Fibroblast of lung (primary cell): ENCODE results near the gene WDR37. TPM values are rescaled to one million over a fixed set of nuclear protein-coding genes. Genes with fewer than 3 reads are reported as not detected.

ENCODE experiments used
- DNase-seq, 2 donors: peaks; one replicate each; pipeline versions ENCODE4 v3.0.0 to v3.0.0-alpha.2; 2010; ENCODE audit warnings: low read depth in 2 of 2
- H2AFZ ChIP-seq: 2 replicates; pipeline ENCODE4 v1.5.1; 2012; ENCODE audit warnings: low read length, control low read depth, inconsistent platforms
- H3K27ac ChIP-seq: 2 replicates; pipeline ENCODE4 v1.5.1; 2011; ENCODE audit warnings: low read length, control low read depth; ENCODE audit not compliant: insufficient read depth
- H3K27me3 ChIP-seq: 2 replicates; pipeline ENCODE4 v1.5.1; 2011; ENCODE audit warnings: mild to moderate bottlenecking, low read length; ENCODE audit not compliant: control insufficient read depth, insufficient read depth
- H3K36me3 ChIP-seq: 2 replicates; pipeline ENCODE4 v1.5.1; 2011; ENCODE audit warnings: low read length; ENCODE audit not compliant: control insufficient read depth, insufficient read depth
- H3K4me1 ChIP-seq: 2 replicates; pipeline ENCODE4 v1.5.1; 2011; ENCODE audit warnings: low read length; ENCODE audit not compliant: control insufficient read depth, insufficient read depth; ENCODE audit errors: extremely low read depth
- H3K4me2 ChIP-seq: 2 replicates; pipeline ENCODE4 v1.5.1; 2011; ENCODE audit warnings: low read length, control low read depth; ENCODE audit not compliant: insufficient read depth; ENCODE audit errors: extremely low read depth
- H3K4me3 ChIP-seq, 4 experiments: fragments of 200-600 bp in 1 of 4; sonication (generic) in 1 of 4; replicated peaks in 1 of 4; 2 replicates each; pipeline ENCODE4 v1.5.1; 2011 to 2016; ENCODE audit warnings: low read length in 4 of 4, low read depth in 3 of 4, mild to moderate bottlenecking in 3 of 4, control low read depth in 2 of 4, inconsistent platforms in 1 of 4, mixed read lengths in 1 of 4; ENCODE audit not compliant: insufficient read depth in 1 of 4; ENCODE audit errors: control extremely low read depth in 1 of 4
- H3K79me2 ChIP-seq: 2 replicates; pipeline ENCODE4 v1.5.1; 2012; ENCODE audit warnings: mild to moderate bottlenecking, low read length, inconsistent platforms; ENCODE audit not compliant: control insufficient read depth, insufficient read depth
- H3K9ac ChIP-seq: 2 replicates; pipeline ENCODE4 v1.5.1; 2011; ENCODE audit warnings: mild to moderate bottlenecking, low read length, control low read depth; ENCODE audit not compliant: insufficient read depth
- H3K9me3 ChIP-seq: 2 replicates; pipeline ENCODE4 v1.5.1; 2012; ENCODE audit warnings: low read depth, low read length; ENCODE audit not compliant: control insufficient read depth, insufficient read depth
- H4K20me1 ChIP-seq: 2 replicates; pipeline ENCODE4 v1.5.1; 2011; ENCODE audit warnings: low read length; ENCODE audit not compliant: control insufficient read depth, insufficient read depth; ENCODE audit errors: extremely low read depth
- EZH2 ChIP-seq: IDR thresholded peaks from 2 replicates; pipeline ENCODE4 v1.5.1; 2012; ENCODE audit warnings: low read length, control low read depth, mild to moderate bottlenecking; ENCODE audit errors: missing control alignments
- polyA plus RNA-seq, 2 donors: library from polyadenylated mRNA; depleted of rRNA in 1 of 2; stranded (reverse) in 1 of 2; unstranded in 1 of 2; fragments of >200 nt; gene quantifications; 2 replicates each; pipeline ENCODE4 v1.2.1, GENCODE V29; 2011 to 2012; ENCODE audit warnings: missing spikeins in 1 of 2
- total RNA-seq: library from RNA; depleted of rRNA; stranded (reverse); fragments of >200 nt; gene quantifications from 2 replicates; pipeline ENCODE4 v1.2.1, GENCODE V29; 2014
- TF ChIP-seq, protein P1 (sequence below), 2 donors: IDR thresholded peaks in 1 of 2; conservative IDR thresholded peaks in 1 of 2; 1 replicate in 1 of 2; 2 replicates in 1 of 2; pipeline ENCODE4 v1.5.1; 2011 to 2012; ENCODE audit warnings: low read length in 2 of 2, control low read depth in 1 of 2, inconsistent platforms in 1 of 2, low read depth in 1 of 2, mild to moderate bottlenecking in 1 of 2

WDR37 gene
- total and polyA plus RNA-seq, 2 donors (not counting 1 experiment from before 2014, with no cell fraction given) = 13.0 to 15.8 TPM

GRCh38 chr10:1126461-1126860, 70.3 kb downstream of the WDR37 start:
- no peaks in the 10 kb centered on the region for H4K20me1 ChIP-seq
- H3K27ac ChIP-seq = no peak overlapping the region
- no peak for DNase-seq
- H3K36me3 ChIP-seq = peaks cover 22% of the 10 kb centered on the region
- H3K4me1 ChIP-seq = no peaks in the 10 kb centered on the region
- no peaks in the 10 kb centered on the region for H3K27me3 ChIP-seq
- H3K9ac ChIP-seq = no peak overlapping the region
- H3K9me3 ChIP-seq = no peaks in the 10 kb centered on the region
- no peak overlapping the region for H2AFZ ChIP-seq
- no peak overlapping the region for H3K4me2 ChIP-seq
- H3K4me3 ChIP-seq = no peak overlapping the region
- no peaks in the 10 kb centered on the region for H3K79me2 ChIP-seq
- TF ChIP-seq EZH2 = no peak
- TF ChIP-seq, protein P1, sequence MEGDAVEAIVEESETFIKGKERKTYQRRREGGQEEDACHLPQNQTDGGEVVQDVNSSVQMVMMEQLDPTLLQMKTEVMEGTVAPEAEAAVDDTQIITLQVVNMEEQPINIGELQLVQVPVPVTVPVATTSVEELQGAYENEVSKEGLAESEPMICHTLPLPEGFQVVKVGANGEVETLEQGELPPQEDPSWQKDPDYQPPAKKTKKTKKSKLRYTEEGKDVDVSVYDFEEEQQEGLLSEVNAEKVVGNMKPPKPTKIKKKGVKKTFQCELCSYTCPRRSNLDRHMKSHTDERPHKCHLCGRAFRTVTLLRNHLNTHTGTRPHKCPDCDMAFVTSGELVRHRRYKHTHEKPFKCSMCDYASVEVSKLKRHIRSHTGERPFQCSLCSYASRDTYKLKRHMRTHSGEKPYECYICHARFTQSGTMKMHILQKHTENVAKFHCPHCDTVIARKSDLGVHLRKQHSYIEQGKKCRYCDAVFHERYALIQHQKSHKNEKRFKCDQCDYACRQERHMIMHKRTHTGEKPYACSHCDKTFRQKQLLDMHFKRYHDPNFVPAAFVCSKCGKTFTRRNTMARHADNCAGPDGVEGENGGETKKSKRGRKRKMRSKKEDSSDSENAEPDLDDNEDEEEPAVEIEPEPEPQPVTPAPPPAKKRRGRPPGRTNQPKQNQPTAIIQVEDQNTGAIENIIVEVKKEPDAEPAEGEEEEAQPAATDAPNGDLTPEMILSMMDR (conservative IDR thresholded peaks at IDR 0.05 in 1 of 2, IDR thresholded peaks at IDR 0.05 in 1 of 2; ENCODE audit: low read depth in 1 of 2, low read length in 2 of 2) = no peak

DNA sequence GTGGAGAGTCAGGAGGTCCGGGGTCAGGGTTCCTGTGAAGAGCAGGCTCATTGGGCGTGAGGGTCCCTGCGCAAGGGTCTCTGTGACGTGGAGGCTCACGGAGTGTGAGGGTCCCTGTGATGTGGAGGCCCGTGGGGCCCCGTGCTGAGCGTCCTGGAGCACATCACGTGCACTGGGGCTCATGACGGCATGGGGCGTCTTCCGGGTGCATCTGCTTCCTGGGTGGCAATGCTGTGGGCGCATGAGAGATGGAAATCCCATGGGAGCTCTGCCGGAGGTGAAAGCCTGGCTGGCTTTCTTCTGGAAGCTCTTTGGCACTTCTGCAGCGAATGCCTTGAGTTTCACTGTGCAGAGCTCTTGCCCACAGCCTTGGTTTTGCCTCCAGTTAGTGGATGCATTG, 71.4 kb downstream of the WDR37 start:
- no peaks in the 10 kb centered on the region for H3K9me3 ChIP-seq
- H2AFZ ChIP-seq = no peak overlapping the region
- peaks cover 16% of the 10 kb centered on the region for H3K36me3 ChIP-seq
- H3K27me3 ChIP-seq = no peaks in the 10 kb centered on the region
- no peak overlapping the region for H3K27ac ChIP-seq
- TF ChIP-seq, protein P1 (conservative IDR thresholded peaks at IDR 0.05 in 1 of 2, IDR thresholded peaks at IDR 0.05 in 1 of 2; ENCODE audit: low read depth in 1 of 2, low read length in 2 of 2) = no peak
- TF ChIP-seq EZH2 = no peak
- no peaks in the 10 kb centered on the region for H3K79me2 ChIP-seq
- H3K4me1 ChIP-seq = no peaks in the 10 kb centered on the region
- H3K4me2 ChIP-seq = no peak overlapping the region
- H3K4me3 ChIP-seq = no peak overlapping the region
- H3K9ac ChIP-seq = no peak overlapping the region
- no peaks in the 10 kb centered on the region for H4K20me1 ChIP-seq
- DNase-seq = no peak

GRCh38 chr10:1128115-1128514, 71.9 kb downstream of the WDR37 start:
- Histone ChIP-seq H3K79me2 (no peaks in the 10 kb centered on the region), H3K4me3 (no peak overlapping the region), H3K9me3 (no peaks in the 10 kb centered on the region), H3K9ac (no peak overlapping the region), H2AFZ (no peak overlapping the region), H3K36me3 (peaks cover 16% of the 10 kb centered on the region), H3K4me2 (no peak overlapping the region), H4K20me1 (no peaks in the 10 kb centered on the region), H3K27me3 (no peaks in the 10 kb centered on the region), H3K27ac (no peak overlapping the region), H3K4me1 (no peaks in the 10 kb centered on the region)
- TF ChIP-seq, protein P1 (conservative IDR thresholded peaks at IDR 0.05 in 1 of 2, IDR thresholded peaks at IDR 0.05 in 1 of 2; ENCODE audit: low read depth in 1 of 2, low read length in 2 of 2) = no peak
- no peak for TF ChIP-seq EZH2
- DNase-seq = no peak
